ENCODE results near the gene MAN1B1.

The MAN1B1 gene

DNA sequence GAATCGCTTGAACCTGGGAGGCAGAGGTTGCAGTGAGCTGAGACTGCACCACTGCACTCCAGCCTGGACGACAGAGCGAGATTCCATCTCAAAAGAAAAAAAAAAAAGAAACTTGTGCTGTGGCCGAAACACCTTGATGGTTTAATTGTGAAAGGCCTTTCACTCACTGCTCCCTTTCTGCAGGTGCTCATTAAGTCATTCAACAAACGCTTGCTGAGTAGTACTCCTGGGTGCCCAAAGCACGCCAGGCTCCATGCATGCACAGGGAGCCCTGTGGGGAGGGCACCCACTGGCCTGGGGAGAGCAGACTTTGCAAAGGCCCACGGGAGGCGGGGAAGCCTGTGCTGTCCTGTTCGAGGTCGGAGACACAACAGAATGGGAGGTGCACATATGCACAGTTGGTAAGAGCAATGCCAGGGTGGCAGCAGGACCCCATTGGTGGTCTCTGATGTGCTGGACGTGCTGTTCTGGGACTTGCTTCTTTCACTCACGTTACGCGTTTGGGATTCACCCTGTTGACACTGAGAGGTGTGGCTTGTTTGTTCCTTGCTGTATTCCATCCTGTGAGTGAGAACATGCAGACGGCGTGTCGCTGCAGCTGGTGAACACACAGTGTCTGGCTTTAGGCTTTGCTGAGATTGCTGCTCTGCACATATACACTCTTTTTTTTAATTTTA lies 29.9 kb upstream of the MAN1B1 start:
- TF ChIP-seq NFIC (IDR thresholded peaks at IDR 0.05) (no peak), YY1 (IDR thresholded peaks at IDR 0.05; ENCODE audit: low read depth) (no peak), TAF1 (IDR thresholded peaks at IDR 0.05; ENCODE audit: low read depth) (no peak), ZBTB7A (IDR thresholded peaks at IDR 0.05; ENCODE audit: low read depth) (no peak), TEAD4 (IDR thresholded peaks at IDR 0.05) (no peak), TCF12 (IDR thresholded peaks at IDR 0.05; ENCODE audit: low read depth) (no peak), FOXM1 (IDR thresholded peaks at IDR 0.05; ENCODE audit: borderline replicate concordance, low read depth) (no peak), CREB1 (IDR thresholded peaks at IDR 0.05; ENCODE audit: low read depth) (no peak), EGR1 (IDR thresholded peaks at IDR 0.05) (no peak), CEBPB (IDR thresholded peaks at IDR 0.05) (no peak), EP300 (IDR thresholded peaks at IDR 0.05; ENCODE audit: borderline replicate concordance) (no peak), RAD21 (IDR thresholded peaks at IDR 0.05; ENCODE audit: low read depth) (no peak)
- TF ChIP-seq, protein P1, sequence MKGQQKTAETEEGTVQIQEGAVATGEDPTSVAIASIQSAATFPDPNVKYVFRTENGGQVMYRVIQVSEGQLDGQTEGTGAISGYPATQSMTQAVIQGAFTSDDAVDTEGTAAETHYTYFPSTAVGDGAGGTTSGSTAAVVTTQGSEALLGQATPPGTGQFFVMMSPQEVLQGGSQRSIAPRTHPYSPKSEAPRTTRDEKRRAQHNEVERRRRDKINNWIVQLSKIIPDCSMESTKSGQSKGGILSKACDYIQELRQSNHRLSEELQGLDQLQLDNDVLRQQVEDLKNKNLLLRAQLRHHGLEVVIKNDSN (IDR thresholded peaks at IDR 0.05) = no peak
- TF ChIP-seq, protein P2, sequence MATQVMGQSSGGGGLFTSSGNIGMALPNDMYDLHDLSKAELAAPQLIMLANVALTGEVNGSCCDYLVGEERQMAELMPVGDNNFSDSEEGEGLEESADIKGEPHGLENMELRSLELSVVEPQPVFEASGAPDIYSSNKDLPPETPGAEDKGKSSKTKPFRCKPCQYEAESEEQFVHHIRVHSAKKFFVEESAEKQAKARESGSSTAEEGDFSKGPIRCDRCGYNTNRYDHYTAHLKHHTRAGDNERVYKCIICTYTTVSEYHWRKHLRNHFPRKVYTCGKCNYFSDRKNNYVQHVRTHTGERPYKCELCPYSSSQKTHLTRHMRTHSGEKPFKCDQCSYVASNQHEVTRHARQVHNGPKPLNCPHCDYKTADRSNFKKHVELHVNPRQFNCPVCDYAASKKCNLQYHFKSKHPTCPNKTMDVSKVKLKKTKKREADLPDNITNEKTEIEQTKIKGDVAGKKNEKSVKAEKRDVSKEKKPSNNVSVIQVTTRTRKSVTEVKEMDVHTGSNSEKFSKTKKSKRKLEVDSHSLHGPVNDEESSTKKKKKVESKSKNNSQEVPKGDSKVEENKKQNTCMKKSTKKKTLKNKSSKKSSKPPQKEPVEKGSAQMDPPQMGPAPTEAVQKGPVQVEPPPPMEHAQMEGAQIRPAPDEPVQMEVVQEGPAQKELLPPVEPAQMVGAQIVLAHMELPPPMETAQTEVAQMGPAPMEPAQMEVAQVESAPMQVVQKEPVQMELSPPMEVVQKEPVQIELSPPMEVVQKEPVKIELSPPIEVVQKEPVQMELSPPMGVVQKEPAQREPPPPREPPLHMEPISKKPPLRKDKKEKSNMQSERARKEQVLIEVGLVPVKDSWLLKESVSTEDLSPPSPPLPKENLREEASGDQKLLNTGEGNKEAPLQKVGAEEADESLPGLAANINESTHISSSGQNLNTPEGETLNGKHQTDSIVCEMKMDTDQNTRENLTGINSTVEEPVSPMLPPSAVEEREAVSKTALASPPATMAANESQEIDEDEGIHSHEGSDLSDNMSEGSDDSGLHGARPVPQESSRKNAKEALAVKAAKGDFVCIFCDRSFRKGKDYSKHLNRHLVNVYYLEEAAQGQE (IDR thresholded peaks at IDR 0.05; ENCODE audit: low read depth) = no peak
- TF ChIP-seq, protein P3, sequence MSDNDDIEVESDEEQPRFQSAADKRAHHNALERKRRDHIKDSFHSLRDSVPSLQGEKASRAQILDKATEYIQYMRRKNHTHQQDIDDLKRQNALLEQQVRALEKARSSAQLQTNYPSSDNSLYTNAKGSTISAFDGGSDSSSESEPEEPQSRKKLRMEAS (IDR thresholded peaks at IDR 0.05) = no peak

DNA sequence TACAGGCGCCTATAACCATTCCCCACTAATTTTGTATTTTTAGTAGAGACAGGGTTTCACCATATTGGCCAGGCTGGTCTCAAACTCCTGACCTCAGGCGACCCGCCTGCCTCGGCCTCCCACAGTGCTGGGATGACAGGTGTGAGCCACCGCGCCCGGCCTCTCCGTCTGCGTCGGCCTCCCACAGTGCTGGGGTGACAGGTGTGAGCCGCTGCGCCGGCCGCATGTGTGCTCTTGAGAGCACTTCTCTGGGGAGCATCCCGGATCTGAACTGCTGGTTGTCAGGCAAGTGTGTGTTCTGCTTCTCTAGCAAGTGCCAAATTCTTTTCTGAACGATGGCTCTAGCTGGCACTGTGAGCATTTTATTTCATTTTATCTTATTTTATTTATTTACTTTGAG lies 29.2 kb upstream of the MAN1B1 start:
- TF ChIP-seq YY1 (IDR thresholded peaks at IDR 0.05; ENCODE audit: low read depth) = no peak
- no peak for TF ChIP-seq NFIC (IDR thresholded peaks at IDR 0.05)
- TF ChIP-seq TAF1 (IDR thresholded peaks at IDR 0.05; ENCODE audit: low read depth) = no peak
- TF ChIP-seq EGR1 (IDR thresholded peaks at IDR 0.05) = no peak

DNA sequence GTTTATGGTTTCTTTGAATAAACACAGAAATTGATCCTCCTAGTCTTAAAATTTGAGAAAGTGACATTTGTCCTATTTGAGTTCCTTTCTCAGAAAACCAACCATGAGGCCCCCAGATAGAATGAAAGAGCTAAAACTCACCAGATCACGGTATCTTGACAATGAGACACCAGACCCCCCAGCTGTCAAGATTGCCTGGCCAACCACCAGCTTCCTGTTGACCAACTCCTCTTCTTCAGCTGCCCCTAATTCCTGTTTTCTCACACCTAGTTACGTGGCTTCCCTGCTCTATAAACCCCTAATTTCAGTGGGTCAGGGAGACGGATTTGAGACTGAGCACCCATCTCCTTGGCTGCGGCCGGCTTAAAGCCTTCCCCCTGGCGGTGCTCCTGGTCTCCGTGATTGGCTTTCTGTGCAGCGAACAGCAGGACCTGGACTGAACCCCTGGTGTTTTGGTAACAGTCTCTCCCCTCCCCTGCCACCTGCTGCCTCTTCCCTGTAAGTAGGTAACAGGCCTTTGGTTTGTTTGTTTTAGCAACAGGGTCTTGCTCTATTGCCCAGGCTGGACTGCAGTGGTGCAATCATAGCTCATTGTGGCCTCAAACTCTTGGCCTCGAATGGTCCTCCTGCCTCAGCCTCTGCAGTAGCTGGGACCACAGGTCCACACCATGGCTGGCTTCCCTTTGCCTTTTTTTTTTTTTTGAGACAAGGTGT lies 28.1 kb upstream of the MAN1B1 start:
- TF ChIP-seq, protein P2 (IDR thresholded peaks at IDR 0.05; ENCODE audit: low read depth) = no peak
- TF ChIP-seq YY1 (IDR thresholded peaks at IDR 0.05; ENCODE audit: low read depth) (no peak), FOXM1 (IDR thresholded peaks at IDR 0.05; ENCODE audit: borderline replicate concordance, low read depth) (no peak), CREB1 (IDR thresholded peaks at IDR 0.05; ENCODE audit: low read depth) (no peak), TAF1 (IDR thresholded peaks at IDR 0.05; ENCODE audit: low read depth) (no peak), NFIC (IDR thresholded peaks at IDR 0.05) (no peak), CEBPB (IDR thresholded peaks at IDR 0.05) (no peak), RAD21 (IDR thresholded peaks at IDR 0.05; ENCODE audit: low read depth) (no peak), TEAD4 (IDR thresholded peaks at IDR 0.05) (no peak), TCF12 (IDR thresholded peaks at IDR 0.05; ENCODE audit: low read depth) (no peak), EP300 (IDR thresholded peaks at IDR 0.05; ENCODE audit: borderline replicate concordance) (no peak), ZBTB7A (IDR thresholded peaks at IDR 0.05; ENCODE audit: low read depth) (no peak), EGR1 (IDR thresholded peaks at IDR 0.05) (no peak)
- TF ChIP-seq, protein P3 (IDR thresholded peaks at IDR 0.05) = no peak
- TF ChIP-seq, protein P1 (IDR thresholded peaks at IDR 0.05) = no peak

DNA sequence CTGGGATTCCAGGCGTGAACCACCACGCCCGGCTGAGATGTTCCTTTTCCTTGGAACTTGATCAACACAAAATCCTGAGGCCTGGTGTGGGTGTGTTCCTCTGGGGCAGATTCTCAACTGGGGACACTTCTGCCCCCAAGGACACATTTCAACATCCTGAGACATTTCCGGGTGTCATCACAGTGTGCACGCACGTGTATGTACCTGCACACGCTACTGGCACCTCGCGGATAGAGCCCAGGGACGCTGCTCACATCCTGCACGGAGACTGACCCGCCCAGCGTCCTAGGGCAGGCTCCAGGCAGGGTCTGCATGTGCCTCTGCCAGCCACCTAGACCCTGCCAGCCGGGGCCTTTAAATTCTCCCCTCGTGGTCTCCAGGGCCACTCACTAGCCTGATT lies 24.4 kb upstream of the MAN1B1 start:
- TF ChIP-seq FOXM1 (IDR thresholded peaks at IDR 0.05; ENCODE audit: borderline replicate concordance, low read depth) (no peak), YY1 (IDR thresholded peaks at IDR 0.05; ENCODE audit: low read depth) (no peak), TAF1 (IDR thresholded peaks at IDR 0.05; ENCODE audit: low read depth) (no peak), EGR1 (IDR thresholded peaks at IDR 0.05) (no peak), ZBTB7A (IDR thresholded peaks at IDR 0.05; ENCODE audit: low read depth) (no peak), CREB1 (IDR thresholded peaks at IDR 0.05; ENCODE audit: low read depth) (no peak), NFIC (IDR thresholded peaks at IDR 0.05) (no peak), TEAD4 (IDR thresholded peaks at IDR 0.05) (no peak), RAD21 (IDR thresholded peaks at IDR 0.05; ENCODE audit: low read depth) (no peak), CEBPB (IDR thresholded peaks at IDR 0.05) (no peak), TCF12 (IDR thresholded peaks at IDR 0.05; ENCODE audit: low read depth) (no peak), EP300 (IDR thresholded peaks at IDR 0.05; ENCODE audit: borderline replicate concordance) (no peak)
- TF ChIP-seq, protein P2 (IDR thresholded peaks at IDR 0.05; ENCODE audit: low read depth) = no peak
- TF ChIP-seq, protein P3 (IDR thresholded peaks at IDR 0.05) = no peak
- TF ChIP-seq, protein P1 (IDR thresholded peaks at IDR 0.05) = no peak

Measured in Ishikawa (cell line).